ENCODE data around the gene ZNF341.

The ZNF341 gene

GRCh38 chr20:33732166-33732970 is 572 bp downstream of the ZNF341 start:
- peak overlapping the region; percentile 70 for H3K9ac ChIP-seq (ENCODE audit: low read length)
- peak overlapping the region; percentile 76 for H3K4me2 ChIP-seq (ENCODE audit: low read length)
- H3K27me3 ChIP-seq (ENCODE audit: low read depth, low read length): no peaks in the 10 kb centered on the region
- peak overlapping the region; percentile 76 for H3K4me3 ChIP-seq (ENCODE audit: low read length)
- H4K20me1 ChIP-seq (ENCODE audit: insufficient read depth, low read length): no peaks in the 10 kb centered on the region
- H3K9me3 ChIP-seq (ENCODE audit: insufficient read depth, low read length): peaks cover 18% of the 10 kb centered on the region
- H2AFZ ChIP-seq (ENCODE audit: low read depth, low read length): peak overlapping the region; percentile 41; the same call in 1 of the 2 replicates
- peaks cover 4% of the 10 kb centered on the region for H3K36me3 ChIP-seq (replicated peaks; ENCODE audit: low read depth, low read length)
- H3K27ac ChIP-seq (ENCODE audit: low read length): peak overlapping the region; percentile 69
- TF ChIP-seq CTCF (IDR thresholded peaks at IDR 0.05; ENCODE audit: low read depth, low read length) (peak; percentile 33), EZH2phosphoT487 (IDR thresholded peaks at IDR 0.05; ENCODE audit: low read depth) (no peak)
- H3K79me2 ChIP-seq (ENCODE audit: low read length): no peaks in the 10 kb centered on the region
- H3K4me1 ChIP-seq (ENCODE audit: low read length): peaks cover 21% of the 10 kb centered on the region

- no peak overlapping the region for H3K27ac ChIP-seq (ENCODE audit: low read length)
- peaks cover 18% of the 10 kb centered on the region for H3K9me3 ChIP-seq (ENCODE audit: insufficient read depth, low read length)
- no peaks in the 10 kb centered on the region for H4K20me1 ChIP-seq (ENCODE audit: insufficient read depth, low read length)
- H2AFZ ChIP-seq (ENCODE audit: low read depth, low read length): no peak overlapping the region
- peak overlapping the region; percentile 76 for H3K4me3 ChIP-seq (ENCODE audit: low read length)
- H3K79me2 ChIP-seq (ENCODE audit: low read length): no peaks in the 10 kb centered on the region
- H3K4me2 ChIP-seq (ENCODE audit: low read length): peak overlapping the region; percentile 76
- H3K4me1 ChIP-seq (ENCODE audit: low read length): peaks cover 21% of the 10 kb centered on the region
- TF ChIP-seq CTCF (IDR thresholded peaks at IDR 0.05; ENCODE audit: low read depth, low read length): no peak
- TF ChIP-seq EZH2phosphoT487 (IDR thresholded peaks at IDR 0.05; ENCODE audit: low read depth): no peak
- no peaks in the 10 kb centered on the region for H3K27me3 ChIP-seq (ENCODE audit: low read depth, low read length)
- H3K36me3 ChIP-seq (replicated peaks; ENCODE audit: low read depth, low read length): peaks cover 7% of the 10 kb centered on the region
- H3K9ac ChIP-seq (ENCODE audit: low read length): no peak overlapping the region
Measured at GRCh38 chr20:33733654-33734576, 2.1 kb downstream of the ZNF341 start.

GRCh38 chr20:33736962-33737361 is 5.2 kb downstream of the ZNF341 start:
- Histone ChIP-seq H3K4me1 (ENCODE audit: low read length) (peaks cover 17% of the 10 kb centered on the region), H4K20me1 (ENCODE audit: insufficient read depth, low read length) (no peaks in the 10 kb centered on the region), H3K9me3 (ENCODE audit: insufficient read depth, low read length) (peaks cover 18% of the 10 kb centered on the region), H3K4me3 (ENCODE audit: low read length) (no peak overlapping the region), H3K4me2 (ENCODE audit: low read length) (no peak overlapping the region), H3K27ac (ENCODE audit: low read length) (no peak overlapping the region), H3K9ac (ENCODE audit: low read length) (no peak overlapping the region), H3K27me3 (ENCODE audit: low read depth, low read length) (no peaks in the 10 kb centered on the region), H2AFZ (ENCODE audit: low read depth, low read length) (no peak overlapping the region), H3K36me3 (replicated peaks; ENCODE audit: low read depth, low read length) (peaks cover 7% of the 10 kb centered on the region), H3K79me2 (ENCODE audit: low read length) (no peaks in the 10 kb centered on the region)
- TF ChIP-seq CTCF (IDR thresholded peaks at IDR 0.05; ENCODE audit: low read depth, low read length): no peak
- no peak for TF ChIP-seq EZH2phosphoT487 (IDR thresholded peaks at IDR 0.05; ENCODE audit: low read depth)

- Histone ChIP-seq H3K9ac (ENCODE audit: low read length) (no peak overlapping the region), H3K27ac (ENCODE audit: low read length) (no peak overlapping the region), H3K4me2 (ENCODE audit: low read length) (no peak overlapping the region), H3K36me3 (replicated peaks; ENCODE audit: low read depth, low read length) (peaks cover 7% of the 10 kb centered on the region), H3K79me2 (ENCODE audit: low read length) (no peaks in the 10 kb centered on the region), H3K9me3 (ENCODE audit: insufficient read depth, low read length) (peaks cover 18% of the 10 kb centered on the region), H3K27me3 (ENCODE audit: low read depth, low read length) (no peaks in the 10 kb centered on the region), H4K20me1 (ENCODE audit: insufficient read depth, low read length) (no peaks in the 10 kb centered on the region), H2AFZ (ENCODE audit: low read depth, low read length) (no peak overlapping the region), H3K4me3 (ENCODE audit: low read length) (no peak overlapping the region), H3K4me1 (ENCODE audit: low read length) (no peaks in the 10 kb centered on the region)
- TF ChIP-seq CTCF (IDR thresholded peaks at IDR 0.05; ENCODE audit: low read depth, low read length): no peak
- no peak for TF ChIP-seq EZH2phosphoT487 (IDR thresholded peaks at IDR 0.05; ENCODE audit: low read depth)
Measured at GRCh38 chr20:33739493-33739892, 7.7 kb downstream of the ZNF341 start.
